Vagina (tissue), 2 donors: Measurements from ENCODE around the gene RPL37A.

ENCODE experiments used
- POLR2A ChIP-seq, 2 donors: fragments of 450-650 bp; IDR thresholded peaks; one replicate each; pipeline ENCODE4 v1.6.1; 2017; ENCODE audit warnings: antibody characterized with exemption in 2 of 2, mild to moderate bottlenecking in 2 of 2, moderate library complexity in 2 of 2
- POLR2AphosphoS5 ChIP-seq, 2 donors: sonication (generic); formaldehyde crosslinking; IDR thresholded peaks; one replicate each; pipeline ENCODE4 v1.9.0; 2017; ENCODE audit warnings: antibody characterized with exemption in 2 of 2, mild to moderate bottlenecking in 2 of 2, low read depth in 1 of 2; ENCODE audit not compliant: insufficient read depth in 1 of 2
- TF ChIP-seq, protein P1 (sequence below), 3 experiments: fragments of 450-650 bp in 2 of 3; fragments of 200-600 bp in 1 of 3; sonication (generic) in 1 of 3; IDR thresholded peaks; one replicate each; pipeline ENCODE4 v1.5.1; 2017 to 2019; ENCODE audit warnings: antibody characterized with exemption in 3 of 3, mild to moderate bottlenecking in 2 of 3, moderate library complexity in 2 of 3

DNA sequence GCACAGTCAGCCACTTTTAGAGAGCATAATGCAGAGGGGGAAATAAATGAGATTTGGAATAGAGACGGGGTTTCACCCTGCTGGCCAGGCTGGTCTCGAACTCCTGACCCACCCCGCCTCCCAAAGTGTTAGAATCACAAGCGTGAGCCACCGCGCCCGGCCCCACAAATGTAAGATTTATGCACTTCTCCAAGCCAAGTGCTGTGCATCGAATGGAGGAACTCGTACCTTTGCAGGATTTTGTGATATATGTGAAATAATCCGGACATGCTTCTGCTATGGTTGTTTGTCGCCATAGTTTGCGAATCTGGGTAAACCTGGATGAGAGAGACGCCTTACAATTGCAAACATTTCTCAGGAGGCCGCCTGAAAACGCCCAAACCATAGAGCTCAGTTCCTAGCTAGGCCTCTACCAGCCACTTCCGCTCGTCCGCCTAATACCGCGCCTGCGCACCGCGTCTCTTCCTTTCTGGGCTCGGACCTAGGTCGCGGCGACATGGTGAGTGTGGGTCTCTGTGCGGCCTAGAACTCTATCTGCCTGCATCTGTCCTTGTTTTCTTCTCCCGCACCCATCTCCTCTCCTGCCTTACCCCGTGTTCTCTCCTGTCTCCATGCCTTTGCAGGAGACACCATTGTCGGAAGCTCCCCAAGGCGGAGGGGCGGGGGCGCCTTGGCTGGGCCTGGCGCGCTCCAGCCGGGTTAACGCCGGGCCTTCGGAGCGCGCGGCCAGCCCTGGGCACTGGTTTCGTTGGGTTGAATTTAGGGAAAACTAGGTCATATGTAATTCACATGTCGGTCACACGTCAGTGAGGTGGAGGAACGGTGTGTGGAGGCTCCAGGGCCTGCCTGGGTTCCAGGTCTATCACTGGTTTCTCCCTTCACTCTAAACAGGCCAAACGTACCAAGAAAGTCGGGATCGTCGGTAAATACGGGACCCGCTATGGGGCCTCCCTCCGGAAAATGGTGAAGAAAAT lies at the start of gene RPL37A:
- TF ChIP-seq, protein P1, sequence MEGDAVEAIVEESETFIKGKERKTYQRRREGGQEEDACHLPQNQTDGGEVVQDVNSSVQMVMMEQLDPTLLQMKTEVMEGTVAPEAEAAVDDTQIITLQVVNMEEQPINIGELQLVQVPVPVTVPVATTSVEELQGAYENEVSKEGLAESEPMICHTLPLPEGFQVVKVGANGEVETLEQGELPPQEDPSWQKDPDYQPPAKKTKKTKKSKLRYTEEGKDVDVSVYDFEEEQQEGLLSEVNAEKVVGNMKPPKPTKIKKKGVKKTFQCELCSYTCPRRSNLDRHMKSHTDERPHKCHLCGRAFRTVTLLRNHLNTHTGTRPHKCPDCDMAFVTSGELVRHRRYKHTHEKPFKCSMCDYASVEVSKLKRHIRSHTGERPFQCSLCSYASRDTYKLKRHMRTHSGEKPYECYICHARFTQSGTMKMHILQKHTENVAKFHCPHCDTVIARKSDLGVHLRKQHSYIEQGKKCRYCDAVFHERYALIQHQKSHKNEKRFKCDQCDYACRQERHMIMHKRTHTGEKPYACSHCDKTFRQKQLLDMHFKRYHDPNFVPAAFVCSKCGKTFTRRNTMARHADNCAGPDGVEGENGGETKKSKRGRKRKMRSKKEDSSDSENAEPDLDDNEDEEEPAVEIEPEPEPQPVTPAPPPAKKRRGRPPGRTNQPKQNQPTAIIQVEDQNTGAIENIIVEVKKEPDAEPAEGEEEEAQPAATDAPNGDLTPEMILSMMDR (IDR thresholded peaks at IDR 0.05), result peak in 1 of 3 experiments; percentile 7
- peak in 1 of 2 donors; percentile 83 for TF ChIP-seq POLR2A (IDR thresholded peaks at IDR 0.05)
- peak; percentile 94 to 99 for TF ChIP-seq POLR2AphosphoS5 (IDR thresholded peaks at IDR 0.05; ENCODE audit: insufficient read depth in 1 of 2, low read depth in 1 of 2)
